GM21381 (cell line): ENCODE data around the gene KIF27.
"Not testable (repeated sequence)": the region's sequence is repeated elsewhere in the genome, so short reads cannot be mapped to it uniquely, and the experiment has no call there.

Source experiments
- ATAC-seq: cut with Tn5 transposase; IDR thresholded peaks from one replicate; pipeline ENCODE4 v1.9.1; 2021; ENCODE audit warnings: mild to moderate bottlenecking, moderate library complexity; ENCODE audit not compliant: unreplicated experiment

Gene KIF27

DNA sequence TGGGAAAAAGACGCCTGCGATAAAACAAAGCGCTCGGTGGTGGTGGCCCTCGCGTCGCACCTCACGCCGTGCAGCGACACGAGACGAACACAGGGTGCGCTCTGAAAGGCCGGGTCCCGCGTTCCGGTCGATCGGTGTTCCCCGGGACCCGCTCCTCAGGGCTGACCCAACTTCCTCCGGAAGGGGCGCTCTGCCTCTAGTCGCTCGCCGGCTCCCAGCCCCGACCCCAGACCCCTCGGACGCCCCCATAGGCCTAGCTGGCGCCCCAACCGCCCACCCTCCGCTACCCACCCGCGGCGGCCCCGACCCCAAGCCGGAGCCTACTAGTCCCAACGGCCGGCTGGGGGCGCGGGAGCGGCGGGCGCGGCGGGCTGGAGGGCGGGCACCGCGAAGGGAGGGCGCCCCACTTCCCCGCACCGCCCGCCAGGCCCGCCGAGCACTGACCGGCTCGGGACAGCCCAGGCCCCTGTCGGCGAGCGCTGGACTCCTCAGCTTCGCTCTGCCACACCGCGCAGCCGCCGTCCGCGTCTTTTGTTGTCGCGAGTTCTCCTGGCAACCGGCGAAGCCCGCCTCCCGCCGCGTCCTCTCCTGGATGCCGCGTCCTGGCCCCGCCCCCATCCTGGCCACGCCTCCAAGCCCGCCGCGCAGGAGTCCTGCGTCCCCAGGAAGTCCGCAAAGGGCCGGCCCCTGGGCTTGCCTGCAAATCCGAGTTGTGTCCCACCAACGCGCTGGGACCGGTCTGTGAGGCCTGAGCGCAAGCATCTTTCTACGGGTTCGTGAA, at the start of gene KIF27:
Gene KIF27, minus strand, starts transcription at position 506 of the 781 bp plus-strand sequence. CDS start 5,841 bp downstream, outside the sequence.
- peak; percentile 91 for ATAC-seq

DNA sequence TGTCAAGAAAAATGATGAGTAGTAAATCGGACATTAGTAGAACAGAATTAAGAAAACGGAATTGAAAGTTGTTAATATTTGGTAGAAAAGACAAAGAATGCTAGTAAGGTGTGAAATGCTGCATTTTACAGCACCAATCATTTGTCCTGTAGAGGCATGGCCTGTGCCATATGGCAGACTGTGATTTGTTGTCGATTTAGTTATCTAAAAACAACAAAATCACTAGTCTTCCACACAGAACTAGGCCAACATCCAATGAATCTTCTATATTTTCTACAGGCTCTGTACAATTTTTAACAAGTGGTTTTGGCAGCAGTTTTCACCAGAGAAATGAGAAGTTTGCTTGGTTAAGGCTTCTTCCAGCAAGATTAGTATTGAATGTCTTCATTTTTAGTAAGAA, 48.4 kb upstream of the KIF27 start:
- ATAC-seq: no peak

DNA sequence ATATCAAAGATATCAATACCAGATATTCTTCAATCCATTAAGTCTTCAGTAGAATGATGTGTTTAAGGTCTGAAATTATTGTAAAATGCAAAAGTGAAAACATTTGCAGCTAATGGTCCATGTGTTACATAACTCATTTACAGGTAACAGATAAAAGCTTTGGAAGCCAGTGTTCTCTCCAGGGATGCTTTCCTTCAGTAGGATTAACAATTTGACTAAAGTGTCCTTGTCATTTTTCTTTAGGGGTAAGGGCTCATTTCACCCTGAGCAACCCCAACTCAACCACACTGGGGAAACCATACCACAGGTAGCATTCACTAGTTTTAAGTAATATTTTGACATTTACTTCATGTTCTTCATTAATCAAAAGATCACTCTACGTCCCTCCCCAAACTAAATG, 45.8 kb upstream of the KIF27 start:
- ATAC-seq: no peak

GRCh38 chr9:83966209-83966582, 45.0 kb upstream of the KIF27 start:
- ATAC-seq: no peak

DNA sequence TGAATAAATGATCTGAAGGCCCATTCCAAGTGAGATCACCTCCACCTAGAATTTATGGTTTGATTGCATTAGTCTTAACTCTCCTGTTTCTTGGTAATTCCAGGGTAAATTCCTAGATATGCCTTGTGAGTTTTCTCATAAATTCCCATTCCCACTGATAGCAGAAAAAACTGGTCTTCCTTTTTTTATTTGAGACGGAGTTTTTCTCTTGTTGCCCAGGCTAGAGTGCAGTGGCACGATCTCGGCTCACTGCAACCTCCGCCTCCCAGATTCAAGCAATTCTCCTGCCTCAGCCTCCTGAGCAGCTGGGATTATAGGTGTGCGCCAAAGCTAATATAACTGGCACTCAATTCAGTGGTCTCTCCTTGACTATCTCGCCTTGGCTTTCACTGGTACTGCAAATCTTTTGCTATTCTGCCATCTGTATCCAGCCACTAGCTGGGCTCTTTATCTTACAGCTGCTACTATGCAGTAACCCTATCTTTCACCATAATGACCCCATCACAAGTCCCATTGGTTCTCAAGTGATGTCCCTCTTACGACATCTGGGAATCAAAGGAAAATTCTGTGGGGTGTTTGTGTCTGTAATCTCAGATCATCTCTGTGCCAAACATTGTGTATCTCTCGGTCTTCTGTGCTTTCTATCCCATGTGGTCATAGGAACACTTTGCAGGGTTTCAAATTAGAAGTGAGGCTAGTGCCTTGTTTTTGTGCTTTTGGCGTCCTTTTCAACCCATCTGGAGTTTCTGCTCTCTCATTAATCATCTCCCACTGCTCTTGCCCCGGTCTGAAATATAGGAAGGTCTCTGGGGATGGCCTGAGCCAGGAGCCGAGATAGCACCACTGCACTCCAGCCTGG, 44.3 kb upstream of the KIF27 start:
- no peak for ATAC-seq

GRCh38 chr9:83964973-83965349, 43.7 kb upstream of the KIF27 start:
- ATAC-seq: no peak

GRCh38 chr9:83962165-83962564, 40.9 kb upstream of the KIF27 start:
- no peak for ATAC-seq

DNA sequence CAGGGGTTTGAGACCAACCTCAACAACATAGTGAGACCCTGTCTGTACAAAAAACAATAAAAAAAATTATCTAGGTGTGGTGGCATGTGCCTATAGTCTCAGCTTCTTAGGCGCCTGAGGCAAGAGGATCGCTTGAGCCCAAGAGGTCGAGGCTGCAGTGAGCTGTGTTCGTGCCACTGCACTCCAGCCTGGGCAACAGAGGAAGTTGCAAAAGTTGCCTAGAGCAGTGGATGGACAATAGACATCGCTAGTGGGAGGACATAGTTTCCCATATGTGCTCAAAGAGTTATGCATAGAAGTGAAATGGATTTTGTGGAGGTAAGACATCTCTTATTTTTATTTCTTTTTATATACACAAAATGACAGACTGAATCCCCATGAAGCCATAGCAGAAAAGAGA, 39.8 kb upstream of the KIF27 start:
- no peak for ATAC-seq

DNA sequence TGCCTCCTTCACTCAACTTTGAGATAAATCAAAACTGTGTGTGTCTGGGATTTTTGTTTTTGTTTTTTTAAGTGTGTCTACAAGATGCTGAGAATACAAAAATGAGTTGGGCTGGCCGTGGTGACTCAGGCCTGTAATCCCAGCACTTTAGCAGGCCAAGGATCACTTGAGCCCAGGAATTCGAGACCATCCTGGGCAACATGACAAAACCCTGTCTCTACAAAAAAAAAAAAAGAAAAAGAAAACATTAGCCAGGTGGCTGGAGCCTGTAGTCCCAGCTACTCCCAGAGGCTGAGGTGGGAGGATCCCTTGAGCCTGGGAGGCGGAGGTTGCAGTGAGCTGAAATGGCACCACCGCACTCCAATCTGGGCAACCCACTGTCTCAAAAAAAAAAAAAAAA, 37.8 kb upstream of the KIF27 start:
- no peak for ATAC-seq

- ATAC-seq: no peak
These were observed 35.9 kb upstream of the KIF27 start for GRCh38 chr9:83957248-83957513.

DNA sequence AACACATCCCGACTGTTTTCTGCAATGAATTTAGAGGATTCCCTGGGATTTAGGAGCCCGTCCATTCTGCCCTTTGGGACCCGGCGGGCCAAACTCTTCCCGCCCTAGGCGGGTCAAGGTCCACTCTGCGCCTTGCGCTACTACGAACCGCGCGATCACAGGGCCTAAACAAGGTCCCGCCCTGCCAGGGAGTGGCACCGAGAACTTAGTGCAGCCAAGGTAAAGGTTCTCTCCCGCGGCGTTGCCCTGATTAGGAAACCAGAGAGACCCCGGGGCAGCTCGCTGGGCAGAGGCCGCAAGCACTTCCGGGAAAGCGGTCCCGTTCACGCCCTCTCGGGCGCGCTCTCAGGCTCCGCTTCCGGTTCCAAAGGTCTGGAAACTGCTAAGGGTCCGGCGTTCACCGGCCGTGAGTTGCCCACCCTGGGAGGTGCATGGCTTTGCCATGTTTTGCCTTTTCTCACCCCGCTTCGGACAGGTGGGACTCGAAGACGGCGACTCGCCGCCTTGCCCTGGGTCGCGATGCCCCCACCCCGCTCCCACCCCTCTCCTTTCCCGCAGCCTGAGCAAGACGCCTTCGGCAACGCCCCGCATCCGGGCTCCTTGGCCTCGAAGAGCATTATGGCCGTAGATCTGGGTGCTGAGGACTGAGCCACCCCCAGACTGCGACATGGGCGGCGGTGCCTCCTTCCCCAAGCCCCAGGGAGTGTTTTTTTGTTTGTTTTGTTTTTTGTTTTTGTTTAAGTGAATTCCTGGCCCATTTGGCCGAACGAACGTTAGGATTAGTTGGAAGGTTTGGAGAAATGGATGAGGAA, 35.4 kb upstream of the KIF27 start:
- peak; percentile 88 for ATAC-seq

GRCh38 chr9:83956086-83956435, 34.8 kb upstream of the KIF27 start:
- peak; percentile 57 for ATAC-seq

- ATAC-seq: not testable (repeated sequence)
These were observed 26.9 kb upstream of the KIF27 start for GRCh38 chr9:83948096-83948495.

- no peak for ATAC-seq
These were observed 19.5 kb upstream of the KIF27 start for GRCh38 chr9:83940590-83941303.

DNA sequence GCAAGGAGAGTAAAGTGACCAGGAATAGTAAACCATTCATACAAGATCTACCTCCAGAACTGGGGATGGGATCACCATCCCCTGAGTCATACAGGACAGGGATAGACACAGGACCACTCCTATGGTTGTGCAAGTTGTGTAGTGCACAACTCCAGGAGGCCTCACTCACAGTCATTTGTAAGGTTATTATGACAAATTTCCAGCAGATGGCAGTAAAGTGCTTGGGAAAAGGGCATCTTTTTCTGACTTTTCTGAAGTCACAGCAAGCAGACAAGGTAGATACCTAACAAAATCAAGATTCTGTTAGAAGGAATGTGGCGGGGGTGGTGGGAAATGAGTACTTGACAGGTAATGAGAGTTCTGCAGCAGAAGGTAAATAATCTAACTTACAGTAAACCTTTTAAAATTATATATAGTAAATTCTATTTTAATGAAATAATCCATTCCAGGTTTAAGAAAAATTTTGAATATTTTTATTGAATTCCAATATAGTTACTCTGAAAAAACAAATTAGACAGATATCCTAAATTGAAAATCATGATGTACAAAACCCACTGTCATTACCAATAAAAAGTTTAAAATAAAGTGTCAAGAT, 16.7 kb upstream of the KIF27 start:
- ATAC-seq: no peak

GRCh38 chr9:83936523-83936922, 15.3 kb upstream of the KIF27 start:
- no peak for ATAC-seq

GRCh38 chr9:83935276-83935935, 14.2 kb upstream of the KIF27 start:
- no peak for ATAC-seq

DNA sequence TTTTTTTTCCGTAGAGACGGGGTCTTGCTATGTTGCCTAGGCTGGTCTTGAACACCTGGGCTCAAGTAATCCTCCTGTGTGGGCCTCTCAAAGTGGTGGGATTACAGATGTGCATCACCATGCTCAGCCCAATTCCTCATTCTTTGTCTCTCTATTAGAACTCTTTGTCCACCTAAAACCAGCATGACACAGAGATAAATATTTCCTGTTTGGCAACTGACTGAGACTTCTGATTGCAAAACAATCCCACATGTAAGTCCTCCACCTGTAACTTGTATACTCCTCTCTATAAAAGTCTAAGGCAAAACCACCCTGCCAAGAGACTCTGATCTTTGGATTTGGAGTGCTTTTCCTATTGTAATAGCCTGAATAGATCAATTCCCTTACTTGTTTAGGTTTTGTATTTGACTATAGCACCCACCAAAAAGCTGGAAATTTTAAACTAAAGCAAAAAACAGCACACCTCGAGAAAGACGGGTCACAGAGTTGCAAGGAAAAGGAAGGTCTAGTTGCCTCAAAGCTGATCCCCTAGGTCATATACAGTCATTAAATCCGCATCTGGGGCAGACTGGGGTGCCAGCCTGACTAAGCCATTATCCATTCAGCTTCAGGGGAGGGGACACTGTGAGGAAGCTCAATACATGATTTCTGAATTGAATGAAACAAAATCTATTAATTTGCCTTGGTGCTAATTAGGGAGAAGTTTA, 13.5 kb upstream of the KIF27 start:
- ATAC-seq: no peak

GRCh38 chr9:83933790-83934189, 12.6 kb upstream of the KIF27 start:
- ATAC-seq: no peak

DNA sequence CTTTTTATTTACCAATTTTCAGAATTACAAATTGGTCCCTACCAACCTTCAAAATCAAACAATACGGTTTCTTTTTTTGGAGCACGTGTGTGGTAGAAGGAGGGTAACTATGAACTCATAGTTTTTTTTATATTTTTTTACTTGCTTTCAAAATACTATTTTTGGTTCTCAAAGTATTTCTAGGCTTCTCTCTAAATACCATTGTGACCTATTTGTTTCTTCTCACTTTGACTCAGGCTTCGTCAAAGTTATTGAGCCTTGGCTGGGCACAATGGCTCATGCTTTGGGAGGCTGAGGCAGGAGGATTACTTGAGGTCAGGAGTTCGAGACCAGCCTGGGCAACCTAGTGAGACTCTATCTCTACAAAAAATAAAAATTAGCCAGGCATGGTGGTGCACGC, 11.6 kb upstream of the KIF27 start:
- ATAC-seq: no peak
